AG04450 (cell line): ENCODE results near the gene MSMO1. TPM values are rescaled to one million over a fixed set of nuclear protein-coding genes. Genes with fewer than 3 reads are reported as not detected.

Source experiments
- CTCF ChIA-PET: fragments of 300-600, 350-600 bp; formaldehyde crosslinking; extraction: SDS; loops from one replicate; lab custom pipeline; 2022; ENCODE audit warnings: antibody characterized with exemption, inconsistent platforms; lab: Charles Lee
- POLR2A ChIA-PET: fragments of 350-600 bp; formaldehyde crosslinking; extraction: SDS; loops from one replicate; lab custom pipeline; 2021; ENCODE audit warnings: antibody characterized with exemption, inconsistent platforms; lab: Yijun Ruan, JAX
- DNase-seq: peaks from one replicate; pipeline ENCODE4 v3.0.0-alpha.2; 2011; ENCODE audit warnings: low read depth, low spot score
- H3K27ac ChIP-seq: one replicate; pipeline ENCODE4 v1.5.1; 2012; ENCODE audit warnings: low read depth, low read length, control low read depth
- H3K27me3 ChIP-seq: one replicate; pipeline ENCODE4 v1.6.0; 2012; ENCODE audit warnings: low read length; ENCODE audit not compliant: control insufficient read depth, insufficient read depth
- H3K4me3 ChIP-seq: 2 replicates; pipeline ENCODE4 v1.5.1; 2011; ENCODE audit warnings: mild to moderate bottlenecking, low read depth, low read length, control low read depth
- H3K9me3 ChIP-seq: 2 replicates; pipeline ENCODE4 v1.5.1; 2012; ENCODE audit warnings: low read length; ENCODE audit not compliant: control insufficient read depth, insufficient read depth
- polyA plus RNA-seq: library from polyadenylated mRNA; depleted of rRNA; stranded (reverse); fragments of >200 nt; gene quantifications from 2 replicates; pipeline ENCODE4 v1.2.3, GENCODE V29; 2011
- TF ChIP-seq, protein P1 (sequence below): IDR thresholded peaks from 2 replicates; pipeline ENCODE4 v1.5.1; 2011; ENCODE audit warnings: low read depth, low read length, control low read depth, inconsistent platforms

MSMO1 gene
- polyA plus RNA-seq, 1 experiment: 53.0 TPM

DNA sequence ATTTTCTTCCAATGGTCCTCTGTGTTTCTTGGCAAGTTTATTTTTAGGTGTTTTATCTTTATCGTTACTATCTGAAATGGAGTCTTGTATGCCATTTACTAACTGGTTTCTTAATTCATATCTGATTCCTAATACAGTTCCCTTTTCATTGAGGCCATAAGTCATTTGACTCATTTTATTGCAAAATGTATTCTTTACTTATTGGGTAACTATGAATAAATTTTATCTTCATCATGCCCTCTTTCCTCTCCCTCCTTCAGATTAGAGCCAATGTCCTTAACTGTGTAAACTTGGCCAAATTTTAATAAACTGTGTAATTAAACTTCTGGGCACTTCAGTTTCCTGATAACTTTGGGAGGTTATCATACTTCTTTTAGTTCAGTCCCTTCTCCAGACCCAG lies 19.3 kb upstream of the MSMO1 start:
- ChIA-PET CTCF (no interaction called here), POLR2A (no interaction called here)
- DNase-seq: no peak
- Histone ChIP-seq H3K27me3 (no peaks in the 10 kb centered on the region), H3K4me3 (no peak overlapping the region), H3K9me3 (no peaks in the 10 kb centered on the region), H3K27ac (no peak overlapping the region)
- TF ChIP-seq, protein P1, sequence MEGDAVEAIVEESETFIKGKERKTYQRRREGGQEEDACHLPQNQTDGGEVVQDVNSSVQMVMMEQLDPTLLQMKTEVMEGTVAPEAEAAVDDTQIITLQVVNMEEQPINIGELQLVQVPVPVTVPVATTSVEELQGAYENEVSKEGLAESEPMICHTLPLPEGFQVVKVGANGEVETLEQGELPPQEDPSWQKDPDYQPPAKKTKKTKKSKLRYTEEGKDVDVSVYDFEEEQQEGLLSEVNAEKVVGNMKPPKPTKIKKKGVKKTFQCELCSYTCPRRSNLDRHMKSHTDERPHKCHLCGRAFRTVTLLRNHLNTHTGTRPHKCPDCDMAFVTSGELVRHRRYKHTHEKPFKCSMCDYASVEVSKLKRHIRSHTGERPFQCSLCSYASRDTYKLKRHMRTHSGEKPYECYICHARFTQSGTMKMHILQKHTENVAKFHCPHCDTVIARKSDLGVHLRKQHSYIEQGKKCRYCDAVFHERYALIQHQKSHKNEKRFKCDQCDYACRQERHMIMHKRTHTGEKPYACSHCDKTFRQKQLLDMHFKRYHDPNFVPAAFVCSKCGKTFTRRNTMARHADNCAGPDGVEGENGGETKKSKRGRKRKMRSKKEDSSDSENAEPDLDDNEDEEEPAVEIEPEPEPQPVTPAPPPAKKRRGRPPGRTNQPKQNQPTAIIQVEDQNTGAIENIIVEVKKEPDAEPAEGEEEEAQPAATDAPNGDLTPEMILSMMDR: no peak

DNA sequence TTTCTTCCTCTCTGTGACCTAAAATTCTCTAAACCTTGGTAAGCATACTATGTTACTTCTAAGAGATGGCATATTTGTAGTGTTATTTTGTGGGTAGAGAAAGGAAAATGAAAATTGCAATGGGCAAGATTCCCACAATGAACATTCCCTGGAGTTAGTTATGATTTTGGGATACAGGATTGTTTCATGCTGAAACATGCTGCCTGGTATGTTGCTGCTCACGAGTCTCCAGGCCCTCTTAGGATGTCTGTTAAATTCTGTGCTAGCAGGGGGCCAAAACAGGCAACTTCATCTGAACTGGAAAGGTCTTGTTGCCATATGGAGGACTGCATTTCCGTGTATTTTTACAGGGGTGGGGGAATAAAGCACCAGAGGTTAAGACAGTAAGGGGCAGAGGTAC lies 18.9 kb upstream of the MSMO1 start:
- Histone ChIP-seq H3K27me3 (no peaks in the 10 kb centered on the region), H3K27ac (no peak overlapping the region), H3K9me3 (no peaks in the 10 kb centered on the region), H3K4me3 (no peak overlapping the region)
- CTCF ChIA-PET: no interaction called here
- DNase-seq: no peak
- TF ChIP-seq, protein P1: no peak
- POLR2A ChIA-PET: no interaction called here

DNA sequence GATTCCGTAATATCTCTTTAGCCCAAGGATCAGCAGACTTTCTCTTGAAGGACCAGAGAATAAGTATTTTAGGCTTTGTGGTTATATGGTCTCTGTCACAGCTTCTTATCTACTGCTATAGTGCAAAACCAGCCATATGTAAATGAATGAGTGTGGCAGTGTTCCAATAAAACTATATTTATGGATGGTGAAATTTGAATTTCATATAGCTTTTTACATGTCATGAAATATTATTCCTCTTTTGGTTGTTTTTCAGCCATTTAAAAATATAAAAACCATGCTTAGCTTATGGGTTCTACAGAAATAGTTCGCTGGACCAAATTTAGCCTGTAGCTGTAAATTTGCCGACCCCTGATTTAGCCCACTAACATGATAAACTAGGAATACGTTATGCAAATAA lies 18.0 kb upstream of the MSMO1 start:
- Histone ChIP-seq H3K4me3 (no peak overlapping the region), H3K27me3 (no peaks in the 10 kb centered on the region), H3K27ac (no peak overlapping the region), H3K9me3 (no peaks in the 10 kb centered on the region)
- no peak for DNase-seq
- CTCF ChIA-PET: no interaction called here
- TF ChIP-seq, protein P1: no peak
- POLR2A ChIA-PET: no interaction called here

DNA sequence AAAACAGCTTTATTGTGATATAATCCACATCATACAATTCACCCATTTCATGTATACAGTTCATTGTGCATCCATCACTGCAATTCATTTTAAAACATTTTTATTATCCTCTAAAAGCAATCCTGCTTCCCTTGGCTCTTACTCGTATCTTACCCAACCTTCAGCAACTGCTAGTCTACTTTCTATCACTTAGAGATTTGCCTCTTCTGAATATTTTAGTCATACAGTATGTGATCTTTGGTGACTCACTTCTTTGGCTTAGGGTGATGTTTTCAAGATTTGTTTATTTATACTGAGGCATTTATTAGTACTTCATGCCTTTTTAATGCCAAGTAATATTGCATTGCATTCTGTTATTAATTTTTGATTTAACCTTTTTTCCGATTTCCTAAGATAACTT lies 15.0 kb upstream of the MSMO1 start:
- TF ChIP-seq, protein P1: no peak
- H3K9me3 ChIP-seq: no peaks in the 10 kb centered on the region
- no peak for DNase-seq
- CTCF ChIA-PET: no interaction called here
- H3K4me3 ChIP-seq: no peak overlapping the region
- no peak overlapping the region for H3K27ac ChIP-seq
- H3K27me3 ChIP-seq: no peaks in the 10 kb centered on the region
- POLR2A ChIA-PET: no interaction called here

DNA sequence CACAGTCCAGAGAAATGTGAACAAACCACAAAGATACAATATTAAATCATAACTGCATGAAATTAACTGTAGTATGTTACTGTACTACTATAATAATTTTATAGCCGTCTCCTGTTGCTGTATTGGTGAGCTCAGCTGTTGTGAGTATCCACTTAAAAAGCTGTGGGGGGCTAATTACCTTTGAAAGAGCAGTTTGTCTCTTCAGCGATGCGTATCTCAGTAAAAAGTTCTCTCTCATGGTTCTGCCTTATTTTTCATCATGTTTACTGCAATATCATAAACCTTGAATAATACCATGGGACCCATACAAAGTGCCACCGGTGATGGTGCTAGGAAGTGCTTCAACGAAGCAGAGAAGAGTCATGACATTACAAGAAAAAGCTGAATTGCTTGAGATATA lies 8.4 kb upstream of the MSMO1 start:
- Histone ChIP-seq H3K27ac (no peak overlapping the region), H3K9me3 (no peaks in the 10 kb centered on the region), H3K27me3 (no peaks in the 10 kb centered on the region), H3K4me3 (no peak overlapping the region)
- TF ChIP-seq, protein P1: no peak
- ChIA-PET CTCF (interaction anchor here (0.9 kb wide), 1 partner anchor 25 kb away, joined by 3 read pairs; no protein-coding TSS in a partner anchor), POLR2A (no interaction called here)
- DNase-seq: no peak
